Effector memory CD8-positive, alpha-beta T cell (primary cell): ENCODE data around the gene RTN4R.
"Not testable (repeated sequence)": the region's sequence is repeated elsewhere in the genome, so short reads cannot be mapped to it uniquely, and the experiment has no call there.

Experiments
- ATAC-seq: fragments of 150-1000 bp; cut with Tn5 transposase; replicated peaks from 2 replicates; pipeline ENCODE4 v1.10.0; 2021; ENCODE audit warnings: mild to moderate bottlenecking, moderate library complexity
- DNase-seq, 3 experiments: peaks; one replicate each; pipeline ENCODE4 v3.0.0; 2021
- H3K27ac Mint-ChIP-seq, 2 donors: one replicate each; pipeline ENCODE4 v1.8.0; 2022; ENCODE audit warnings: mild to moderate bottlenecking in 2 of 2, mixed read lengths in 2 of 2, moderate library complexity in 2 of 2
- H3K27me3 Mint-ChIP-seq, 2 donors: one replicate each; pipeline ENCODE4 v1.8.0; 2022; ENCODE audit warnings: mixed read lengths in 2 of 2
- H3K36me3 Mint-ChIP-seq: one replicate; pipeline ENCODE4 v1.8.0; 2022; ENCODE audit warnings: mild to moderate bottlenecking, moderate library complexity, mixed read lengths; ENCODE audit not compliant: insufficient read depth
- H3K4me1 Mint-ChIP-seq, 2 donors: one replicate each; pipeline ENCODE4 v1.8.0; 2022; ENCODE audit warnings: low read depth in 2 of 2, mixed read lengths in 2 of 2
- H3K4me3 Mint-ChIP-seq, 2 donors: one replicate each; pipeline ENCODE4 v1.8.0; 2022; ENCODE audit warnings: mild to moderate bottlenecking in 2 of 2, mixed read lengths in 2 of 2, moderate library complexity in 2 of 2
- H3K9me3 Mint-ChIP-seq, 2 donors: one replicate each; pipeline ENCODE4 v1.8.0; 2022; ENCODE audit warnings: mixed read lengths in 2 of 2

Gene RTN4R

GRCh38 chr22:20298110-20298802 is 30.1 kb upstream of the RTN4R start:
- DNase-seq (no peak), ATAC-seq (no peak)
- peak overlapping the region; percentile 33 to 80 for H3K27ac Mint-ChIP-seq
- H3K36me3 Mint-ChIP-seq: peaks cover 2% of the 10 kb centered on the region
- peak overlapping the region; percentile 78 to 84 for H3K4me3 Mint-ChIP-seq
- peaks cover 0 to 13% of the 10 kb centered on the region in 2 donors for H3K4me1 Mint-ChIP-seq
- no peaks in the 10 kb centered on the region for H3K9me3 Mint-ChIP-seq
- H3K27me3 Mint-ChIP-seq: peaks cover 7 to 8% of the 10 kb centered on the region in 2 donors

GRCh38 chr22:20297414-20298109 is 29.4 kb upstream of the RTN4R start:
- H3K4me3 Mint-ChIP-seq: peak overlapping the region; percentile 78 to 84
- no peak for ATAC-seq
- H3K27ac Mint-ChIP-seq: peak overlapping the region; percentile 33 to 80
- peaks cover 2% of the 10 kb centered on the region for H3K36me3 Mint-ChIP-seq
- DNase-seq: no peak
- H3K4me1 Mint-ChIP-seq: peaks cover 0 to 13% of the 10 kb centered on the region in 2 donors
- peaks cover 3 to 4% of the 10 kb centered on the region in 2 donors for H3K27me3 Mint-ChIP-seq
- H3K9me3 Mint-ChIP-seq: no peaks in the 10 kb centered on the region

- H3K27ac Mint-ChIP-seq: no peak overlapping the region
- H3K36me3 Mint-ChIP-seq: peaks cover 2% of the 10 kb centered on the region
- DNase-seq (no peak), ATAC-seq (no peak)
- no peak overlapping the region for H3K4me3 Mint-ChIP-seq
- peaks cover 0 to 13% of the 10 kb centered on the region in 2 donors for H3K4me1 Mint-ChIP-seq
- peaks cover 0 to 4% of the 10 kb centered on the region in 2 donors for H3K27me3 Mint-ChIP-seq
- no peaks in the 10 kb centered on the region for H3K9me3 Mint-ChIP-seq
Observed at GRCh38 chr22:20296598-20296997, 28.5 kb upstream of the RTN4R start.

- H3K4me3 Mint-ChIP-seq: no peak overlapping the region
- H3K9me3 Mint-ChIP-seq: no peaks in the 10 kb centered on the region
- DNase-seq (no peak), ATAC-seq (no peak)
- H3K36me3 Mint-ChIP-seq: peaks cover 2% of the 10 kb centered on the region
- H3K27me3 Mint-ChIP-seq: peaks cover 0 to 11% of the 10 kb centered on the region in 2 donors
- H3K4me1 Mint-ChIP-seq: peaks cover 0 to 7% of the 10 kb centered on the region in 2 donors
- H3K27ac Mint-ChIP-seq: no peak overlapping the region
Observed at GRCh38 chr22:20295262-20296064, 27.3 kb upstream of the RTN4R start.

GRCh38 chr22:20292673-20293232 is 24.6 kb upstream of the RTN4R start:
- no peaks in the 10 kb centered on the region for H3K4me1 Mint-ChIP-seq
- H3K36me3 Mint-ChIP-seq: no peaks in the 10 kb centered on the region
- no peaks in the 10 kb centered on the region for H3K9me3 Mint-ChIP-seq
- H3K27me3 Mint-ChIP-seq: peaks cover 0 to 19% of the 10 kb centered on the region in 2 donors
- H3K4me3 Mint-ChIP-seq: no peak overlapping the region
- DNase-seq (no peak), ATAC-seq (no peak)
- H3K27ac Mint-ChIP-seq: no peak overlapping the region

GRCh38 chr22:20292108-20292507 is 24.0 kb upstream of the RTN4R start:
- no peaks in the 10 kb centered on the region for H3K4me1 Mint-ChIP-seq
- H3K36me3 Mint-ChIP-seq: no peaks in the 10 kb centered on the region
- ATAC-seq (no peak), DNase-seq (no peak)
- no peak overlapping the region for H3K27ac Mint-ChIP-seq
- no peak overlapping the region for H3K4me3 Mint-ChIP-seq
- no peaks in the 10 kb centered on the region for H3K9me3 Mint-ChIP-seq
- peaks cover 0 to 20% of the 10 kb centered on the region in 2 donors for H3K27me3 Mint-ChIP-seq

- H3K27ac Mint-ChIP-seq: no peak overlapping the region
- H3K4me1 Mint-ChIP-seq: no peaks in the 10 kb centered on the region
- H3K27me3 Mint-ChIP-seq: peaks cover 0 to 25% of the 10 kb centered on the region in 2 donors
- no peaks in the 10 kb centered on the region for H3K36me3 Mint-ChIP-seq
- no peak for DNase-seq
- H3K4me3 Mint-ChIP-seq: no peak overlapping the region
- H3K9me3 Mint-ChIP-seq: no peaks in the 10 kb centered on the region
- no peak for ATAC-seq
Observed at GRCh38 chr22:20291604-20292063, 23.5 kb upstream of the RTN4R start.

GRCh38 chr22:20291249-20291586 is 23.1 kb upstream of the RTN4R start:
- Mint-ChIP-seq H3K27ac (no peak overlapping the region), H3K36me3 (no peaks in the 10 kb centered on the region), H3K4me1 (no peaks in the 10 kb centered on the region), H3K9me3 (no peaks in the 10 kb centered on the region), H3K4me3 (no peak overlapping the region), H3K27me3 (peaks cover 0 to 29% of the 10 kb centered on the region in 2 donors)
- ATAC-seq: no peak
- DNase-seq: no peak

- H3K27ac Mint-ChIP-seq: no peak overlapping the region
- peaks cover 0 to 29% of the 10 kb centered on the region in 2 donors for H3K27me3 Mint-ChIP-seq
Observed at GRCh38 chr22:20290578-20291248, 22.6 kb upstream of the RTN4R start.

GRCh38 chr22:20290045-20290392 is 21.9 kb upstream of the RTN4R start:
- Mint-ChIP-seq H3K27ac (no peak overlapping the region), H3K36me3 (no peaks in the 10 kb centered on the region), H3K4me1 (no peaks in the 10 kb centered on the region), H3K27me3 (peaks cover 0 to 29% of the 10 kb centered on the region in 2 donors), H3K9me3 (no peaks in the 10 kb centered on the region), H3K4me3 (no peak overlapping the region)
- no peak for ATAC-seq
- DNase-seq: no peak

More at GRCh38 chr22:20290578-20291248, 22.6 kb upstream of the RTN4R start:
- no peaks in the 10 kb centered on the region for H3K9me3 Mint-ChIP-seq
- no peak for DNase-seq
- H3K36me3 Mint-ChIP-seq: no peaks in the 10 kb centered on the region
- ATAC-seq: no peak
- H3K4me1 Mint-ChIP-seq: no peaks in the 10 kb centered on the region
- H3K4me3 Mint-ChIP-seq: no peak overlapping the region

GRCh38 chr22:20289182-20290044 is 21.3 kb upstream of the RTN4R start:
- H3K9me3 Mint-ChIP-seq, H3K4me1 Mint-ChIP-seq, H3K36me3 Mint-ChIP-seq, DNase-seq, H3K27ac Mint-ChIP-seq, H3K4me3 Mint-ChIP-seq, ATAC-seq: not testable (repeated sequence)
- H3K27me3 Mint-ChIP-seq: peaks cover 0 to 29% of the 10 kb centered on the region in 2 donors

GRCh38 chr22:20286784-20287423 is 18.8 kb upstream of the RTN4R start:
- H3K4me3 Mint-ChIP-seq, H3K4me1 Mint-ChIP-seq, DNase-seq, H3K9me3 Mint-ChIP-seq, H3K27ac Mint-ChIP-seq, H3K36me3 Mint-ChIP-seq, ATAC-seq: not testable (repeated sequence)
- peaks cover 0 to 28% of the 10 kb centered on the region in 2 donors for H3K27me3 Mint-ChIP-seq
